GM23338 (cell line): ENCODE results near the gene CFAP74. TPM values are rescaled to one million over a fixed set of nuclear protein-coding genes. Genes with fewer than 3 reads are reported as not detected.

ENCODE experiments used
- ATAC-seq: fragments of 200-7000 bp; cut with Tn5 transposase; 3 replicates; pipeline ENCODE4 v1.9.1; 2020
- DNase-seq: peaks from one replicate; pipeline ENCODE4 v3.0.0-alpha.2; 2015; ENCODE audit warnings: low spot score
- H2AFZ ChIP-seq: fragments of 200-600 bp; sonication (generic); 2 replicates; pipeline ENCODE4 v1.8.0; 2016; ENCODE audit warnings: antibody characterized with exemption, mild to moderate bottlenecking, moderate library complexity
- H3F3A ChIP-seq: fragments of 200-600 bp; sonication (generic); replicated peaks from 2 replicates; pipeline ENCODE4 v1.8.0; 2017; ENCODE audit warnings: antibody characterized with exemption, mixed run types, low read depth
- H3K27ac ChIP-seq: fragments of 200-600 bp; sonication (generic); 2 replicates; pipeline ENCODE4 v1.6.1; 2016; ENCODE audit warnings: low read depth
- H3K27me3 ChIP-seq: fragments of 200-600 bp; sonication (generic); 2 replicates; pipeline ENCODE4 v1.8.0; 2016; ENCODE audit warnings: mild to moderate bottlenecking, mixed run types, moderate library complexity; ENCODE audit not compliant: insufficient read depth
- H3K36me3 ChIP-seq: fragments of 200-600 bp; sonication (generic); 2 replicates; pipeline ENCODE4 v1.8.0; 2016; ENCODE audit warnings: mild to moderate bottlenecking; ENCODE audit not compliant: insufficient read depth
- H3K4me1 ChIP-seq: fragments of 200-600 bp; sonication (generic); 2 replicates; pipeline ENCODE4 v1.8.0; 2016; ENCODE audit warnings: mild to moderate bottlenecking, moderate library complexity; ENCODE audit not compliant: insufficient read depth
- H3K4me2 ChIP-seq: fragments of 200-600 bp; sonication (generic); 2 replicates; pipeline ENCODE4 v1.7.1; 2017; ENCODE audit warnings: mixed run types
- H3K4me3 ChIP-seq: fragments of 200-600 bp; sonication (generic); 2 replicates; pipeline ENCODE4 v1.6.1; 2016; ENCODE audit warnings: mixed run types
- H3K79me2 ChIP-seq: fragments of 200-600 bp; sonication (generic); replicated peaks from 2 replicates; pipeline ENCODE4 v1.8.0; 2017; ENCODE audit warnings: mild to moderate bottlenecking; ENCODE audit not compliant: insufficient read depth
- H3K9me2 ChIP-seq: fragments of 200-600 bp; sonication (generic); 2 replicates; pipeline ENCODE4 v1.8.0; 2017; ENCODE audit not compliant: insufficient read depth
- H4K20me1 ChIP-seq: fragments of 200-600 bp; sonication (generic); replicated peaks from 2 replicates; pipeline ENCODE4 v1.8.0; 2017; ENCODE audit warnings: mild to moderate bottlenecking; ENCODE audit not compliant: insufficient read depth
- H3K27ac Mint-ChIP-seq: 2 replicates; pipeline ENCODE4 v1.8.0; 2020; ENCODE audit warnings: inconsistent platforms, mild to moderate bottlenecking, moderate library complexity, mixed read lengths
- H3K27me3 Mint-ChIP-seq: 3 replicates; pipeline ENCODE4 v1.8.0; 2022; ENCODE audit warnings: low read depth, mild to moderate bottlenecking, moderate library complexity, mixed read lengths, inconsistent platforms; ENCODE audit not compliant: insufficient read depth, poor library complexity
- H3K36me3 Mint-ChIP-seq: 3 replicates; pipeline ENCODE4 v1.8.0; 2021; ENCODE audit warnings: low read depth, mild to moderate bottlenecking, inconsistent platforms, moderate library complexity, mixed read lengths
- H3K4me1 Mint-ChIP-seq: 3 replicates; pipeline ENCODE4 v1.8.0; 2020; ENCODE audit warnings: mild to moderate bottlenecking, inconsistent platforms, mixed read lengths
- H3K4me3 Mint-ChIP-seq: 3 replicates; pipeline ENCODE4 v1.8.0; 2021; ENCODE audit warnings: moderate library complexity, mild to moderate bottlenecking, inconsistent platforms, mixed read lengths
- H3K9me3 Mint-ChIP-seq: 3 replicates; pipeline ENCODE4 v1.8.0; 2020; ENCODE audit warnings: moderate library complexity, mild to moderate bottlenecking, inconsistent platforms, mixed read lengths
- EZH2phosphoT487 ChIP-seq: fragments of 200-600 bp; sonication (generic); IDR thresholded peaks from one replicate; pipeline ENCODE4 v1.8.1; 2018; ENCODE audit warnings: antibody characterized with exemption; ENCODE audit not compliant: unreplicated experiment
- ZNF114 ChIP-seq: fragments of 250-450 bp; sonication (Bioruptor Pico); IDR thresholded peaks from 2 replicates; pipeline ENCODE4 v1.5.0; 2020; ENCODE audit warnings: mild to moderate bottlenecking, moderate library complexity
- ZNF331 ChIP-seq: fragments of 250-450 bp; sonication (Bioruptor Pico); IDR thresholded peaks from 2 replicates; pipeline ENCODE4 v1.5.0; 2020; ENCODE audit warnings: low read depth, mild to moderate bottlenecking, moderate library complexity
- polyA plus RNA-seq: library from polyadenylated mRNA; unstranded; fragments of >200 nt; fragmentation: Nextera tagmentation; extraction: Ambion mirVana; gene quantifications from 2 replicates; pipeline ENCODE4 v1.2.1, GENCODE V29; 2016
- total RNA-seq: library from RNA; depleted of rRNA; stranded (reverse); fragments of >200 nt; shearing (Covaris generic); gene quantifications from 2 replicates; pipeline ENCODE4 v1.2.3, GENCODE V29; 2014
- TF ChIP-seq, protein P1 (sequence below): fragments of 250-450 bp; sonication (Bioruptor Pico); IDR thresholded peaks from 2 replicates; pipeline ENCODE4 v1.5.0; 2020; ENCODE audit warnings: mild to moderate bottlenecking, moderate library complexity

The CFAP74 gene
- total and polyA plus RNA-seq, 2 experiments from 2014 or later = 0.21 TPM; not detected in 1

DNA sequence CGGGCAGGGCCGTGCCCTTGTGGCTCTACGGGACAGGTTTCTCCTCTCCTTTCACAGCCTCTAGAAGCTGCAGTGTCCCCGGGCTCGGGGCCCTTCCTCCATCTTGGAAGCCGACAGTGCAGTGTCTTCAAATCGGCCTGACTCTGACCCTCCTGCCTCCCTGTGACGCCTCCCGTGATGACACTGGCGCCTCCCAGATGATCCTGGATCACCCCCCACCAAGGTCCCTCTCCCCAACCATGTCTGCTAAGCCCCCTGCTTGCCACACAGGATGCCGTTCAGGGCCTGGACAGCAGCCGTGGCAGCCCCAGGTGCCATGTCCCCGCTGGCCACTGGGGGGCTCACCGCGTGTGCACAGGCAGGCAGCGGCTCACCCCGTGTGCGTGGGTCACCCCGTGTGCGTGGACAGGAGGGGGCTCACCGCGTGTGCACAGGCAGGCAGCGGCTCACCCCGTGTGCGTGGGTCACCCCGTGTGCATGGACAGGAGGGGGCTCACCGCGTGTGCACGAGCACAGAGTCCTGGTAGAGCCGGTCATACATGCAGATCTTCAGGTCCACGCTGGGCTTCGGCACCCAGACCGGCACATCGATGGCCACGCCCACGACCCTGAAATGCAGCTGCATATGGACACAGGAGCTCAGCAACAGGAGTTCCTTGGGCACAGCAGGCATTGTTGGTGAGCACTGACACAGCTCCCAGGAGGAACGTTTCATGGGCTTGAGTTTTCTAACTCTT is 59.6 kb downstream of the CFAP74 start (continued):
- TF ChIP-seq, protein P1, sequence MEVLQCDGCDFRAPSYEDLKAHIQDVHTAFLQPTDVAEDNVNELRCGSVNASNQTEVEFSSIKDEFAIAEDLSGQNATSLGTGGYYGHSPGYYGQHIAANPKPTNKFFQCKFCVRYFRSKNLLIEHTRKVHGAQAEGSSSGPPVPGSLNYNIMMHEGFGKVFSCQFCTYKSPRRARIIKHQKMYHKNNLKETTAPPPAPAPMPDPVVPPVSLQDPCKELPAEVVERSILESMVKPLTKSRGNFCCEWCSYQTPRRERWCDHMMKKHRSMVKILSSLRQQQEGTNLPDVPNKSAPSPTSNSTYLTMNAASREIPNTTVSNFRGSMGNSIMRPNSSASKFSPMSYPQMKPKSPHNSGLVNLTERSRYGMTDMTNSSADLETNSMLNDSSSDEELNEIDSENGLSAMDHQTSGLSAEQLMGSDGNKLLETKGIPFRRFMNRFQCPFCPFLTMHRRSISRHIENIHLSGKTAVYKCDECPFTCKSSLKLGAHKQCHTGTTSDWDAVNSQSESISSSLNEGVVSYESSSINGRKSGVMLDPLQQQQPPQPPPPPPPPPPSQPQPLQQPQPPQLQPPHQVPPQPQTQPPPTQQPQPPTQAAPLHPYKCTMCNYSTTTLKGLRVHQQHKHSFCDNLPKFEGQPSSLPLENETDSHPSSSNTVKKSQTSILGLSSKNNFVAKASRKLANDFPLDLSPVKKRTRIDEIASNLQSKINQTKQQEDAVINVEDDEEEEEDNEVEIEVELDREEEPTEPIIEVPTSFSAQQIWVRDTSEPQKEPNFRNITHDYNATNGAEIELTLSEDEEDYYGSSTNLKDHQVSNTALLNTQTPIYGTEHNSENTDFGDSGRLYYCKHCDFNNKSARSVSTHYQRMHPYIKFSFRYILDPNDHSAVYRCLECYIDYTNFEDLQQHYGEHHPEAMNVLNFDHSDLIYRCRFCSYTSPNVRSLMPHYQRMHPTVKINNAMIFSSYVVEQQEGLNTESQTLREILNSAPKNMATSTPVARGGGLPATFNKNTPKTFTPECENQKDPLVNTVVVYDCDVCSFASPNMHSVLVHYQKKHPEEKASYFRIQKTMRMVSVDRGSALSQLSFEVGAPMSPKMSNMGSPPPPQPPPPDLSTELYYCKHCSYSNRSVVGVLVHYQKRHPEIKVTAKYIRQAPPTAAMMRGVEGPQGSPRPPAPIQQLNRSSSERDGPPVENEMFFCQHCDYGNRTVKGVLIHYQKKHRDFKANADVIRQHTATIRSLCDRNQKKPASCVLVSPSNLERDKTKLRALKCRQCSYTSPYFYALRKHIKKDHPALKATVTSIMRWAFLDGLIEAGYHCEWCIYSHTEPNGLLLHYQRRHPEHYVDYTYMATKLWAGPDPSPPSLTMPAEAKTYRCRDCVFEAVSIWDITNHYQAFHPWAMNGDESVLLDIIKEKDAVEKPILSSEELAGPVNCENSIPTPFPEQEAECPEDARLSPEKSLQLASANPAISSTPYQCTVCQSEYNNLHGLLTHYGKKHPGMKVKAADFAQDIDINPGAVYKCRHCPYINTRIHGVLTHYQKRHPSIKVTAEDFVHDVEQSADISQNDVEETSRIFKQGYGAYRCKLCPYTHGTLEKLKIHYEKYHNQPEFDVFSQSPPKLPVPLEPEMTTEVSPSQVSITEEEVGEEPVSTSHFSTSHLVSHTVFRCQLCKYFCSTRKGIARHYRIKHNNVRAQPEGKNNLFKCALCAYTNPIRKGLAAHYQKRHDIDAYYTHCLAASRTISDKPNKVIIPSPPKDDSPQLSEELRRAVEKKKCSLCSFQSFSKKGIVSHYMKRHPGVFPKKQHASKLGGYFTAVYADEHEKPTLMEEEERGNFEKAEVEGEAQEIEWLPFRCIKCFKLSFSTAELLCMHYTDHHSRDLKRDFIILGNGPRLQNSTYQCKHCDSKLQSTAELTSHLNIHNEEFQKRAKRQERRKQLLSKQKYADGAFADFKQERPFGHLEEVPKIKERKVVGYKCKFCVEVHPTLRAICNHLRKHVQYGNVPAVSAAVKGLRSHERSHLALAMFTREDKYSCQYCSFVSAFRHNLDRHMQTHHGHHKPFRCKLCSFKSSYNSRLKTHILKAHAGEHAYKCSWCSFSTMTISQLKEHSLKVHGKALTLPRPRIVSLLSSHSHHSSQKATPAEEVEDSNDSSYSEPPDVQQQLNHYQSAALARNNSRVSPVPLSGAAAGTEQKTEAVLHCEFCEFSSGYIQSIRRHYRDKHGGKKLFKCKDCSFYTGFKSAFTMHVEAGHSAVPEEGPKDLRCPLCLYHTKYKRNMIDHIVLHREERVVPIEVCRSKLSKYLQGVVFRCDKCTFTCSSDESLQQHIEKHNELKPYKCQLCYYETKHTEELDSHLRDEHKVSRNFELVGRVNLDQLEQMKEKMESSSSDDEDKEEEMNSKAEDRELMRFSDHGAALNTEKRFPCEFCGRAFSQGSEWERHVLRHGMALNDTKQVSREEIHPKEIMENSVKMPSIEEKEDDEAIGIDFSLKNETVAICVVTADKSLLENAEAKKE (CRISPR knock-in tag) = no peak

DNA sequence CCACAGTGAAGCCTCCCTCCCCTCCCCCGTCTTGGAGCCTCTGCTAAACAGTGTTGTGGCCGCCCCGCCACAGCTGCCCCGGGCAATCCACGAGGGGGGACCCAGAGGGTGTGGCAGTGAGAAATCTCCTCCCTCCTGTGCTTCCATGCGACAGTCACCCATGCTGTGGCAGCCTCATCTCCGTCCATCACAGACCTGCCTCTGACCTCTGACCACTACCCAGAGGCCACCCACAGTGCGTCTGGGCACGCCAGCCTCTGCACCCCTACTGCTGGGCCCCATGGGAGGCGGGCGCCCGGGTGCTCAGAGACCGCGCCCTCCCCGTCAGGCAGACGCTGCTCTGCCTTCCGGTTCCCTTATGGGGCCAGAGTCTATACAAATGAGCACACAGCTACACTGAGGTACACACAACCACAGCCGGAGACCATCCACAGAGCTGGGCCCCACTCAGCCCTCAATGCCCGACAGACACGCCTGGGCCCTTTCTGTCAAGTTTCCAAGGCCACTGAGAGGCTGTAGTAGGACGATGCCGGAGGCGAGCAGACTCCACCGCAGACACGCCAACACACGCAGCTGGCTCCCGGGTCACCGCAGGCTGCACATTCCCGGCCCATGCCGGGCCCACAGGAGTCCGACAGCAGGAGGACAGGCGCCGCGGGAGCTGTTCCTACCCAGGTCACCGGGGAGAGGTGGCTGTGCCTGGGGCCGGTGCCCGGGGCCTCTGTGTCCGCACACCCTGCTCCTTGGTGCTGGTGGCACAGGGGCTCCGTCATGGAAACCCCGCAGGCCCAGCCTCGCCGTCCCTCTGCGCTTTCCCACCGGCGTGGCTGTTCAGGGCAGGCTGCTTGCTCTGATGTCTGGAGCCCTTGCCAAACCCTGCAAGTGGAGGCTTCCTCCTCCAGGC is 60.6 kb downstream of the CFAP74 start:
- no peak for TF ChIP-seq EZH2phosphoT487
- TF ChIP-seq ZNF331 = no peak
- TF ChIP-seq ZNF114 (CRISPR knock-in tag) = no peak
- peak overlapping the region; percentile 97 for H2AFZ ChIP-seq
- 0 out of 2 replicates have a peak, but pooled peaks cover 4% of the 10 kb centered on the region for H3F3A ChIP-seq
- ATAC-seq (no peak; the same call in 2 of the 3 replicates), DNase-seq (no peak)
- no peaks in the 10 kb centered on the region for H4K20me1 ChIP-seq
- no peak overlapping the region for H3K4me2 ChIP-seq
- no peaks in the 10 kb centered on the region for H3K79me2 ChIP-seq
- no peaks in the 10 kb centered on the region for H3K36me3 ChIP-seq
- H3K9me2 ChIP-seq = no peaks in the 10 kb centered on the region
- H3K27ac ChIP-seq = 0 out of 2 replicates have a peak overlapping the region, but pooled peaks have one; percentile 78
- H3K36me3 Mint-ChIP-seq = no peaks in the 10 kb centered on the region
- no peak overlapping the region for H3K4me3 Mint-ChIP-seq
- peaks cover 4% of the 10 kb centered on the region; the same call in 1 of the 3 replicates for H3K4me1 Mint-ChIP-seq
- H3K4me3 ChIP-seq = no peak overlapping the region
- no peaks in the 10 kb centered on the region for H3K4me1 ChIP-seq
- no peak overlapping the region for H3K27ac Mint-ChIP-seq
- peaks cover 20% of the 10 kb centered on the region for H3K27me3 Mint-ChIP-seq
- H3K9me3 Mint-ChIP-seq = no peaks in the 10 kb centered on the region
- no peaks in the 10 kb centered on the region for H3K27me3 ChIP-seq
